ENCODE measurements around the gene CADM2.

Gene CADM2

DNA sequence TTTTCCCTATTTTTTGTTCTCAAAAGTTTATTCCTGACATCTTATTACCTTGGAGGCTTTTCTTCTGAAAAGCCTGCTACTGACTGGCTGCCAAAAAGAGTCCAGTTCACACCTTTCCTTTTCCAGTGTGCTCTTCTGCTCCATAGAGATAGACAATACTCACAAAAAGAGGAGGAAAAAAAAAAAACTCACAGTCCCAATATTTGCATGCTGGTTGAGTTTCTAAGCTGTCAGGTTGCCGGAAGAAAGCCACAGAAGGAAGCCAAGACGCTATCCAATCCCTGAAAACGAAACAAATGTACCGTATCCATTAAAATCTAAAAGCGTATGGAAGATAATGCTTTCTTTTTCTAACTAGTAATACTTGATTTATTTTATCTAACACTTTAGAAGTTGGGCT is 299.5 kb downstream of the CADM2 start:
- H3K27me3 ChIP-seq, result no peaks in the 10 kb centered on the region
- TF ChIP-seq, protein P1, sequence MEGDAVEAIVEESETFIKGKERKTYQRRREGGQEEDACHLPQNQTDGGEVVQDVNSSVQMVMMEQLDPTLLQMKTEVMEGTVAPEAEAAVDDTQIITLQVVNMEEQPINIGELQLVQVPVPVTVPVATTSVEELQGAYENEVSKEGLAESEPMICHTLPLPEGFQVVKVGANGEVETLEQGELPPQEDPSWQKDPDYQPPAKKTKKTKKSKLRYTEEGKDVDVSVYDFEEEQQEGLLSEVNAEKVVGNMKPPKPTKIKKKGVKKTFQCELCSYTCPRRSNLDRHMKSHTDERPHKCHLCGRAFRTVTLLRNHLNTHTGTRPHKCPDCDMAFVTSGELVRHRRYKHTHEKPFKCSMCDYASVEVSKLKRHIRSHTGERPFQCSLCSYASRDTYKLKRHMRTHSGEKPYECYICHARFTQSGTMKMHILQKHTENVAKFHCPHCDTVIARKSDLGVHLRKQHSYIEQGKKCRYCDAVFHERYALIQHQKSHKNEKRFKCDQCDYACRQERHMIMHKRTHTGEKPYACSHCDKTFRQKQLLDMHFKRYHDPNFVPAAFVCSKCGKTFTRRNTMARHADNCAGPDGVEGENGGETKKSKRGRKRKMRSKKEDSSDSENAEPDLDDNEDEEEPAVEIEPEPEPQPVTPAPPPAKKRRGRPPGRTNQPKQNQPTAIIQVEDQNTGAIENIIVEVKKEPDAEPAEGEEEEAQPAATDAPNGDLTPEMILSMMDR (IDR thresholded peaks at IDR 0.05), result no peak
- H3K4me3 ChIP-seq (ENCODE audit: low read depth in 1 of 2, low read length in 1 of 2), result no peak overlapping the region
- H3K9me3 ChIP-seq, result no peaks in the 10 kb centered on the region
- H3K36me3 ChIP-seq, result no peaks in the 10 kb centered on the region
- no peaks in the 10 kb centered on the region for H3K4me1 ChIP-seq (ENCODE audit: control insufficient read depth in 1 of 2, insufficient read depth in 1 of 2, low read depth in 1 of 2, low read length in 1 of 2)
- H3K27ac ChIP-seq, result no peak overlapping the region

DNA sequence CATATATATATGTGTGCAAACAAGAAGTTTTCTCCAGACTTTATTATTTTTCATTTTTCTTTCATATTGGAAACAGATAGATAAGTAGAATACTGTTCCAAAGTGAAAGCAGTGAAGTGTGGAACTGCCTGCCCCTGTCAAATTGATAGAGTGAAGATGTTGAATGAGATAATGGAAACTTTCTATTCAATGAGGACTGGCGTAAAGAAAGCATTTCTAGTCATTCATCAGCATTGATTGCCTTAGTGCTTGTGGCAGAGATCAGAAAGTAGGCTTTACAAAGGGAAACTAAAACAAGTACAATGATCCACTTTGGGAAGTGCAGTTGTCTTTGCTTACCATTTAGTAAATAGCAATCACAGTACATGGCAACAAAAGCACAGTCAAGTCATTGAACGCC is 300.0 kb downstream of the CADM2 start:
- no peaks in the 10 kb centered on the region for H3K27me3 ChIP-seq
- TF ChIP-seq, protein P1 (IDR thresholded peaks at IDR 0.05), result no peak
- H3K36me3 ChIP-seq, result no peaks in the 10 kb centered on the region
- no peaks in the 10 kb centered on the region for H3K9me3 ChIP-seq
- H3K4me1 ChIP-seq (ENCODE audit: control insufficient read depth in 1 of 2, insufficient read depth in 1 of 2, low read depth in 1 of 2, low read length in 1 of 2), result no peaks in the 10 kb centered on the region
- H3K27ac ChIP-seq, result no peak overlapping the region
- no peak overlapping the region for H3K4me3 ChIP-seq (ENCODE audit: low read depth in 1 of 2, low read length in 1 of 2)

DNA sequence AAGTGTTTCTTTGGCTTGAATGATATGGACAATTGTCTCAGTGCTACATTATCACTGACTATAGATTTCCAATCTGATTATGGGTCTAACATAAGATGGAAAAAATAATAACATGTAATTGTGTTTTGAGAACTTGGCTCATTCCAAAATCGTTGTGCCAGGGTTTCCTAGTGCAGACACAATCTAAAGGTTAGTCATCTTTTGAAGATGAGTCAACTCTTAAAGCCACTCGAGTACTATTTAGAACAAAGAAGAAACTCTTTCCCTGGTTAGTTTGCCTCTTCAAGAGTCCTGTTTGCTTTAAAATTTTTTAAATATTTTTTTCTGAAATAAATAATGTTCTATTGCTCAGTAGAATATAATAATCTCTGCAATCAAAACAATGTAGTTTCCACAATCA is 301.0 kb downstream of the CADM2 start:
- no peak overlapping the region for H3K27ac ChIP-seq
- no peaks in the 10 kb centered on the region for H3K36me3 ChIP-seq
- H3K4me3 ChIP-seq (ENCODE audit: low read depth in 1 of 2, low read length in 1 of 2), result no peak overlapping the region
- no peaks in the 10 kb centered on the region for H3K27me3 ChIP-seq
- TF ChIP-seq, protein P1 (IDR thresholded peaks at IDR 0.05), result no peak
- no peaks in the 10 kb centered on the region for H3K9me3 ChIP-seq
- no peaks in the 10 kb centered on the region for H3K4me1 ChIP-seq (ENCODE audit: control insufficient read depth in 1 of 2, insufficient read depth in 1 of 2, low read depth in 1 of 2, low read length in 1 of 2)

DNA sequence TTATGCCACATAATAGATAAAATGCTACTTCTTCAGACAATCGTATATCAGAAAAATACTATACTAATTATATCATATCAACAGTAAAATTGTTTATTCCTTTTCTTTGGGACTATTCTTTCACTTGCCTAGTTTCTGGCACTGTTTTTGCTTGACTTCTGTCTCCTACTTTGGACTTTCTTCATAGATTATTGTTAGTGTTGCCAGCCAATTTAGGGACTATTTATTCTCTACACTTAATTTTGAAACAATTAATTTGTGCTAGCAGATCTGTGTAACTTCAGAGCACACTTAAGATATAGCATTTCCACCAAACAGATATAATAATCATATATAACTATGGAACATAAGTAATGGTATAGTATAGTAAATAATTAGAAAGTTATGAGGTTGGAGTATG is 305.6 kb downstream of the CADM2 start:
- H3K4me3 ChIP-seq (ENCODE audit: low read depth in 1 of 2, low read length in 1 of 2), result no peak overlapping the region
- no peak overlapping the region for H3K27ac ChIP-seq
- H3K36me3 ChIP-seq, result no peaks in the 10 kb centered on the region
- no peaks in the 10 kb centered on the region for H3K4me1 ChIP-seq (ENCODE audit: control insufficient read depth in 1 of 2, insufficient read depth in 1 of 2, low read depth in 1 of 2, low read length in 1 of 2)
- H3K9me3 ChIP-seq, result no peaks in the 10 kb centered on the region
- TF ChIP-seq, protein P1 (IDR thresholded peaks at IDR 0.05), result no peak
- H3K27me3 ChIP-seq, result no peaks in the 10 kb centered on the region

DNA sequence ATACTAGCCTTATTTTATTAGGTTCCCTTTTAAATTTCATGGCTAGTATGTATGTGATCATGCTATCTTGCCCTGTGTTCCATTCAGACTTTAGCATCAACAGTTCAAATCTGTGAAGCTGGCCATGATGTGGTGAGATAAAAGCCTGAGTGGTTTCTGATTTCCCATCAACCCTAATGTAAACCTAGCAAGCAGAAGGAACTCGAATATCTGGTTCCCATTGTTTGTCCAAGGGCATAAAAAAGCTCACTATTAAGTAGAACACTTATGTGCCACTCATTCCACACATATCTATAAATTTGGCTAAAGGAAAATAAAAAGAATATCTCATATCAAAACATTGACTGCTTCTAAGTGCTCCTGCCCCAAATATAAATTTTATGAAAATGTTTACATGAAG is 311.7 kb downstream of the CADM2 start:
- Histone ChIP-seq H3K4me1 (ENCODE audit: control insufficient read depth in 1 of 2, insufficient read depth in 1 of 2, low read depth in 1 of 2, low read length in 1 of 2) (no peaks in the 10 kb centered on the region), H3K4me3 (ENCODE audit: low read depth in 1 of 2, low read length in 1 of 2) (no peak overlapping the region), H3K36me3 (no peaks in the 10 kb centered on the region), H3K27me3 (no peaks in the 10 kb centered on the region), H3K27ac (no peak overlapping the region), H3K9me3 (no peaks in the 10 kb centered on the region)
- TF ChIP-seq, protein P1 (IDR thresholded peaks at IDR 0.05), result no peak

DNA sequence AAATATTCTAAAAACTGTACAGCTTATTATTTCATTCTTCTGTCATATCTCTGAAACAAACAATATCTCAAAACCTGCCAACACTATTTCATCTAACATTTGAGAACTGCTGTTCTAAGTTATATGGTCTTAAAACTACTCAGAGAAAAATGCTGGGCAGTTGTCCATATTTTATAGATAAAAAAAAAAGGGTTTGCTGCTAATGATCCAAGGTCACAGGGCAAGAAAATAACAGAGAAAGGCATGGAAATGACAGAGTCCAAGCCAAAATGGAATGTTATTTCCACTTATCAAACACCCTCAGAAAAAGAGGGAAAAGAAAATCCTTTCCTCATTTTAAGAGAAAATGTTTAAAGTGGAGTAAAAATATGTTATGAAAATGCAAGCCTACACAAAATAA is 313.1 kb downstream of the CADM2 start:
- no peaks in the 10 kb centered on the region for H3K4me1 ChIP-seq (ENCODE audit: control insufficient read depth in 1 of 2, insufficient read depth in 1 of 2, low read depth in 1 of 2, low read length in 1 of 2)
- H3K27ac ChIP-seq, result no peak overlapping the region
- no peaks in the 10 kb centered on the region for H3K36me3 ChIP-seq
- H3K27me3 ChIP-seq, result no peaks in the 10 kb centered on the region
- H3K4me3 ChIP-seq (ENCODE audit: low read depth in 1 of 2, low read length in 1 of 2), result no peak overlapping the region
- H3K9me3 ChIP-seq, result no peaks in the 10 kb centered on the region
- TF ChIP-seq, protein P1 (IDR thresholded peaks at IDR 0.05), result no peak

Data from neutrophil (primary cell).